GM18526 (cell line): ENCODE measurements around the gene SCYGR7.

Experiments used
- POLR2A ChIP-seq: IDR thresholded peaks from 3 replicates; pipeline ENCODE4 v1.6.1; 2011; ENCODE audit not compliant: insufficient read length; ENCODE audit errors: extremely low read depth

The SCYGR7 gene

GRCh38 chr2:227728035-227728434, at the start of gene SCYGR7:
TSS of gene SCYGR7 (plus strand) at chr2:227728335. CDS start at chr2:227728335, 0 bp downstream.
- TF ChIP-seq POLR2A, result no peak

- no peak for TF ChIP-seq POLR2A
Measured at GRCh38 chr2:227684258-227684657, 43.9 kb upstream of the SCYGR7 start.

GRCh38 chr2:227687189-227687588, 40.9 kb upstream of the SCYGR7 start:
- TF ChIP-seq POLR2A, result no peak

- no peak for TF ChIP-seq POLR2A
Measured at GRCh38 chr2:227696990-227697679, 31.0 kb upstream of the SCYGR7 start.

- TF ChIP-seq POLR2A, result no peak
Measured at GRCh38 chr2:227701556-227701955, 26.6 kb upstream of the SCYGR7 start.

GRCh38 chr2:227703280-227703732, 24.8 kb upstream of the SCYGR7 start:
- no peak for TF ChIP-seq POLR2A

- TF ChIP-seq POLR2A, result no peak
Measured at GRCh38 chr2:227703961-227704360, 24.2 kb upstream of the SCYGR7 start.

- no peak for TF ChIP-seq POLR2A
Measured at GRCh38 chr2:227706859-227707258, 21.3 kb upstream of the SCYGR7 start.

GRCh38 chr2:227707390-227707789, 20.7 kb upstream of the SCYGR7 start:
- TF ChIP-seq POLR2A, result no peak

GRCh38 chr2:227710986-227711385, 17.1 kb upstream of the SCYGR7 start:
- TF ChIP-seq POLR2A, result no peak

GRCh38 chr2:227713291-227713690, 14.8 kb upstream of the SCYGR7 start:
- no peak for TF ChIP-seq POLR2A

GRCh38 chr2:227716501-227716900, 11.6 kb upstream of the SCYGR7 start:
- TF ChIP-seq POLR2A, result no peak

GRCh38 chr2:227717687-227718567, 10.2 kb upstream of the SCYGR7 start, which contains the start of gene SLC19A3:
TSS of gene SLC19A3 (minus strand) at chr2:227718028. CDS start at chr2:227702318, 15,710 bp downstream.
- TF ChIP-seq POLR2A, result no peak

GRCh38 chr2:227719641-227720040, 8.5 kb upstream of the SCYGR7 start:
- TF ChIP-seq POLR2A, result no peak

- no peak for TF ChIP-seq POLR2A
Measured at GRCh38 chr2:227720680-227721079, 7.5 kb upstream of the SCYGR7 start.
